Non-pigmented ciliary epithelial cell (primary cell): Measurements from ENCODE around the gene TGIF1.
"Not testable (repeated sequence)": the region's sequence is repeated elsewhere in the genome, so short reads cannot be mapped to it uniquely, and the experiment has no call there.

ENCODE experiments used
- DNase-seq: peaks from one replicate; pipeline ENCODE4 v3.0.0-alpha.2; 2010; ENCODE audit warnings: low read depth

TGIF1 gene

DNA sequence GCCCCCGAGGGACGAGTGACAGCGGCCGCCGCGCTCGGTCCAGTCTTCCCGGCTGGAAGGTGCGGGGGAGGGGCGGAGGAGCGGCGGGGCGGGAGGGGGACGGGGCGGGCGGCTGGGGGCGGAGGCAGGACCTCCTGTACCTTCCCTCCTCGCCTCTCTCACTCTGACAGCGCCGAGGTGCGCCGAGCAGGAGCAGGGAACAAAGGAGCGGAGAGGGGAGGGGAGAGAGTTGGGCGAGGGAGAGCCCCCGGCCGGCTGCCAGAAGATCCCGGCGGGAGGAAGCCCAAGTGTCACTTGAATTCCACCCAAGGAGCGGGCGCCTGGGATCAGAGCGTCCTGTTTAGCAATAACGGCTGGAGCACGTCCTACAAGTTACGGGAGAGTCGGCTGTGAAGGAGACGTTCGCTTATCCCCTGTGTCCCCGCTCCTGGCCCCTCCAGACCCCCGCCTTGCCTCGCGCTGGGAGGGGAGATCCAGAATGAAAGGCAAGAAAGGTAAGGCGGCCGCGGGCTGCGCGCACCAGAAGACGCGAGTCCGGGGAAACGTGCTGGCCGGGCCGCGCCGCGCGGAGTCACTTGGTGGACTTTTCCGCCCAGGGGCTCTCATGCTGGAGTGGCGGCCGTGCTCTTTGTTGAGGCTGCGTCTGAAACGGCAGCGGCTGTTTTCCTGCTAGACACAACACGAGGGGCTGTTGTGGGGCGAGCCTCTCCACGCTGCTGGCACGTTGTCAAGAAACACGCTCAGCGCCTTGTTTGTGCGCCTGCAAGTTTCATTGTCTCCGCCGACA is at the start of gene TGIF1:
TGIF1 (plus strand) TSS at position 161 of the 787 bp plus-strand sequence; CDS start at position 479, 318 bp downstream.
- DNase-seq = no peak

DNA sequence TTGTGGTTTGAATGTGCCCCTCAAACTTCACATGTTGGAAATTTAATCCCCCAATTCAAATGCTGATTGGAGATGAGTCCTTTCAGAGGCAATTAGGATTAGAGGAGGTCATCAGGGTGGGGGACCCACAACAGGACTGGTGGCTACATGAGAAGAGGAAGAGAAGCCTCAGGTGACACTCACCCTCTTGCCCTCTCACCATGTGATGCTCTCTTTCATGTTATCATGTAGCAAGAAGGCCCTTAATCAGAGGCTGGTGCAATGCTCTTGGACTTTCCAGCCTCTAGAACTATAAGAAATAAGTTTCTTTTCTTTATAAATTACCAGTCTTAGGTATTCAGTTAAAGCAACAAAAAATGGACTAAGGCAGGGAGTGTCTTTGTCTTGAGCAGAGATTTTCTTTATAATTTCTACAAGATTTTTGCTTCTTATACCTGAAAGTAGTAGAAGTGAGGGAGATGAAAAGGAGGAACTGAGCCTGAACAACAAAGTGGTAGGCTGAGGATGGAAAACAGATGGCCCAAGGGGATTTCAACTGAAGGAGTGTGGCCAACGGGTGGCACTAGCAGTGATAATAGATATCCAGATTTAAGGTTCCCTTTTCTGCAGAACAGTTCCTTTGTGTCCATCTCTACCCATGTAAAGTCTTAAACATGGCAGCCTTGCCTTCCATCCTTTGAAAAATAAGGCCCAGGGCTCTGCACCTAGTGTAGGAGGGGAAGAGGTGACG is 49.2 kb upstream of the TGIF1 start:
- DNase-seq = no peak

DNA sequence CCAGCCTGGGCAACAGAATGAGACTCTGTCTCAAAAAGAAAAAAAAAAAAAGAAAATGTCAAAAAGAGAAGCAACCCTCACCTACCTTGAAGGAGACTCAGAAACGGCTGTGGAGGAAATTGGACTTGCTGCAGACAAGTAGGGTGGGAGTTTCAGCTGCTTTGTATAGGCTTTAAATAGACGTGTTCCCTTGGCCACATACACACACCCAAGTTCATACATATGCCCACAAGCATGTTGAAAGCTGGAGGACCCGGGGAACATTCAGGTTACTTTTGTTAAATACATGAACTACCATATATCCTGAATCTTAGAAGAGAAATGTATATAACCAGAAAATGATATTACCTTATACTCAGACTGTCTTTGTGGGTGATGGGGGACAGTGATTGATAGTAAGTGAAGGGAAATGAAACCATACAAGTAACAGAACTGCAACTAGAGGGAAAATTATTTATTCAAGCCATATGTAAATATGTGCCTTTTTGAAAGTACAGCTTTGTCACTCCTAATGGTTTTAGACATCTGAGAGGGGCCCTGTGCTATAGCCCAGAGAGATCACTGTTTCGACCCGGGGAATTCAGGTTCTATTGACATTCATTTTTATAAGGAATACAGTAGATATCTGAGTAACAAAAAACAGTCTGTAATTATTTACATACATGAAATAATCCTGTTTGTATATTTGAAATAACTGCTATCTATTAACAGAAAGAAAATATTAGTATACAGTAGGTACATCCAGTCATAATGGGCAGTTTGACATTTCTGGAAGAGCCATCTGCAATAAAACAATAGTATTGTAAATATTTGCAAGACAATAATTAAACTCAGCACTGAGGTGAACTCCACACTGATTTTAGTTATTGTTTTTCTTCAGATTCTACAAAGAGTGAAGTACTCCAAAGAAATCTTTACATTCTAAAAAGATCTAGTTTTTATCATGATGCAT is 48.0 kb upstream of the TGIF1 start:
- DNase-seq = no peak

DNA sequence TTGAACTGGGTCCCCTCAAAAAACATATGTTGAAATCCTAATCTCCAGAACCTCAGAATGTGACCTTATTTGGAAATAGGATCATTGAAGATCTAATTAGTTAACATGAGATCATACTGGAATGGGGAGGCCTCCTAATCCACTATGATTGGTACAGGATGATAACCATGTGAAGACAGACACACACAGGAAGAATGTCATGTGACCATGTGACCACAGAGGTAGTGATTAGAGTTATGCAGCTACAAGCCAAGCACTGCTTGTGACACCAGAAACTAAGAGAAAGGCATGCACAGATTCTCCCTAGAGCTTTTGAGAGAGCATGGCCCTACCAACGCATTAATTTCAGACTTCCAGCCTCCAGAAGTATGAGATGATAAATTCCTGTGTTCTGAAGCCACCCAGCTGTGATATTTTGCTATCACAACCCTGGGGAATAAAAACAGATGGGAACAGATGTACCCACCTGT is 47.0 kb upstream of the TGIF1 start:
- DNase-seq = no peak

DNA sequence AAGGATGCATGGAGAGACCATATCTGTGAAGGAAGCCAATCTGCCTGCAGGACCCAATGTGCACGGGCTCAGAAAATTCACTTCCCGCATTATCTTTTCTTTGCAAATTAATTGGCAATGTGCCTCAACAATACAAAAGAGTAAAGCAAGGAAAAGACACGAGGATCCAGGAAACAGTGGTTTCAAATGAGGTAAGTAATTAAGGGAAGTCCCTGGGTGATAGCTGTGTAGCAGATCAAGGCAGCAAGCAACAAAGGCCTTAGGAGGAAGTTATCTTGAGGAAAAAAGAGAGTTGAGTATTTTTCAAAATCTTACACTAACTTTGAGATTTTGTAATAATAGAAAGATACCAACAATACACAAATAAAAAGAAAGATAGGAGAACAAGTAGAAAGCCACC is 44.3 kb upstream of the TGIF1 start:
- DNase-seq = no peak

DNA sequence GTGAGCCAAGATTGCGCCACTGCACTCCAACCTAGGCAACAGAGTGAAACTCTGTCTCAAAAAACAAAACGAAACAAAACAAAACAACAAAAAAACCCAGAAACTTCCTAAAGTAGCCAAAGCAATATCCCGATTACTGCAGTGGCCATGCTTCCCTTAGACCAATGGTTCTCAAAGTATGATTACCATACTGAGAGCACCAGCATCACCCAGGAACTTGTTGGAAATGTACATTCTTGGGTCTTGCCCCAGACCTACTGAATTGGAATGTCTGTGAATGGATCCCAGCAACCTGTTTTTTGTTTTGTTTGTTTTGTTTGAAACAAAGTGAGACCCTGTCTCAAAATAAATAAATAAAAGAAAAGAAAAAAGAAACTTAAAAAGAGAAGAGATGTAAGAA is 41.9 kb upstream of the TGIF1 start:
- no peak for DNase-seq

DNA sequence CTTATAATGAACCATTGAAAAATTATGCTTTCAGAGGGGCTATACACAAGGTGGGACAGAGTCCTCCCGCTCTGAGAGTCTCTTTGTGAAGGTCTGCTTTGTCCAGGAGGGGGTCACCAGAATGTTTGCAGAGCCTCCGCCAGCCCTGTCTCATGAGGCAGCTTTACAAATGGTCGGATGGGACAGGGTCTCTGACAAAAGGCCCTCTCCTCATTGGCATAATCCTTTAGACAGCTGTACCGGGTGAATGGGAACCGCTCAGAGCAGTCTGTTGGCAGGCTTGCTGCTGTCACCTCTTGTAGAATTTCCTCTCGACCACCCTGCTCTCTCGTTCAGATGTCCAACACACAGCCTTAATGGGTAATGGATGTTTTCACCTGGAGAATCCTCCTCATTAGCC is 40.2 kb upstream of the TGIF1 start:
- no peak for DNase-seq

DNA sequence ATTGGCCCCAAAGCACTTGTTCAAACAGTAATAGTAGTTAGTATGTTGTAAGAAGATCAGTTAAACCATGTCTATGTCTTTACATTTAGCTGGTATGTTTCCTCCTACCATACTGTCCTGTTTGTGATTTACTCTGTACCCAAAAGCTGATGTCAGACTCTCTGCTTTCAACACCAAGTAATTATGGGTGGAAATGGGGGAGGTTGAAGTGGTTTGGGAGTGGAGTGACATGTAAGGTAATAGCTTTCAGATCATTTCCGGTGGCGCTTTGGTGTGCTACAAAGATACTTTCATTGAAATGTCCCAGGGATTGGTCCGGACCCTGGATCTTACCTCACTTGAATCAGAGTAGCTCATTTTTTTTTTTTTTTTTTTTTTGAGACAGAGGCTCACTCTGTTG is 39.7 kb upstream of the TGIF1 start:
- no peak for DNase-seq

DNA sequence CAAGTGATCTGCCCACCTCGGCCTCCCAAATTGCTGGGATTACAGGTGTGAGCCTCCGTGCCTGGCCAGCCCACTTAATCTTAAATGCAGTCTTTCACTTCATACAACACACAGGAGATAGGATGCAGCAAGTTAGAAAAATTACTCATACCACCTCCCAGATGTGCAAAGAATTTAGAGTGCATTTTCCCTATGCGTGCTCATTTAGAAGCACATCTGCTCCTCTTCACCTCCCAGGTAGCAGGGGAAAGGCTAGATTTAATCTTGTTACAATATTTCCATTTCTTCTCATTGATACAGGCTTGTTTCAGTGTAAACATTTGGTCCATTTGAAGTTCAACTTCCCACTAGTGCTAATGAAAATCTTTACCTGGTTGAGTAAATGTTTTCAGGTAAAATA is 39.1 kb upstream of the TGIF1 start:
- DNase-seq = not testable (repeated sequence)

DNA sequence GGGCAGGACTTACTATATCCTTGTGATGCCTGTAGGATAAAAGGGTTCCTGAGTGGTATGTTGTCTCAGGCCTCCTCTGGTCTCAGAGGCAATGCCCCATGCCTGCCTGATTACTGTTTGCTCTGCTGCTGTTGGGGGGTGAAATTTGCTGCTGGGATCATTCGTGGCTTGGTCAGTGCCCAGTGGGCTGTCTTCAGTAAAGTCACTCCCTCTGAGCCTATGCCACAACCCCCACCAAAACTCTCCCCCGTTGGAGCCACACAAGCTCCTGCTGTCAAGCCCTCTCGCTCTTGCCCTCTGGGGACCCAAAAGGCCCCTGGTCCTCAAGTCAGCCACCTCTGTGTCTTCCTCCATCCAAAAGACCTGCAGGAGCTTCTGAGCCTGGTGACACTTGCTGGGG is 38.6 kb upstream of the TGIF1 start:
- no peak for DNase-seq

DNA sequence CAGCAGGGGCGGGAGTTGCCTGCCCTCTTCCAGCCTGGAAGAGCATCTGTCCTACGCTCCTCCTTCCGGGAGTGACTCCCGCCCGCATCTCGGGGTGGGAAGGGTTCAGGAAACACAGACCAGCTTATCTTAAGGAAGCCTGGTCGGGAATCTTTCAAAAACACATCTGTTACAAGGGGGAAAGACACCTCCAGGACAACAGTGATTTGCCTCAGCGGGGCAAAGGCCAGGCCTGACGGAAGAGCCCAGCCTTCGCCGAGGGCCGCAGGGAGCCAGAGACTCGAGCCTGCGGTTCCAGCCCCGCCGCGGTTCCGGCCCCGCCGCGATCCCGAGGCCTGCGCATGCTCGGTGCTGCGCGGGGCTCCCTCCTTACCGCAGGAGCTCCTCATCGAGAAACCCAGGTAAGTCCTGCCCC is 38.1 kb upstream of the TGIF1 start:
- no peak for DNase-seq

DNA sequence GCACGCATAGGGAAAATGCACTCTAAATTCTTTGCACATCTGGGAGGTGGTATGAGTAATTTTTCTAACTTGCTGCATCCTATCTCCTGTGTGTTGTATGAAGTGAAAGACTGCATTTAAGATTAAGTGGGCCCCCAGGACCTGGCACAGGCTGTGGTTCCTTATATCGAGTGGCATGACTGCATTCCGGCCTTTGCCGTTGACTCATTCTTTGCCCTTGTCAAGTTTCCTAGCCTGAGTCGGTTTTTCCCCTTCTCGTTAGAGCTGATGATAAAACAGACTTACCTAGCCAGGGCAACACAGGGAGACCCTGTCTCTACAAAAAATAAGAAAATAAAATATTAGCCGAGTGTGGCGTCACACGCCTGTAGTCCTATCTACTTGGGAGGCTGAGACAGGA is 37.4 kb upstream of the TGIF1 start:
- not testable (repeated sequence) for DNase-seq

DNA sequence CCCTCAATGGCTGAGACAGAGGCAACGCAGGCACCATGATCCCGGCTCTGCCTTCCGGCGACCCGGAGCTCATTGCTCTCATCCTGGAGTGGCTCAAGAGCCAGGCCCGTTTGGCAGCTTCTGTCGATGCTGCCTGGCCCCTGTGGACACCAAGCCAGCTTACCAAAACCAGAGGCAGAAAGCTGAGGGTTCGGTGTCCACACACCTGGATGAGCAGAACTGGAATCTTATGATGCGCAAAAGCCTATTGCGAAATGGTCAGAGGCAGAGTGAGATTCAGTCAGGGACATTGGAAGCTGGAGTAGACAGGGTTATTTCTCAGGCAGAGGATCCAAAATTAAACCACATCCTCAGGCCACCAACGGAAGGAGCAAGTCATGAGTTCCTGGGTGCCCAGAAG is 34.9 kb upstream of the TGIF1 start:
- no peak for DNase-seq

DNA sequence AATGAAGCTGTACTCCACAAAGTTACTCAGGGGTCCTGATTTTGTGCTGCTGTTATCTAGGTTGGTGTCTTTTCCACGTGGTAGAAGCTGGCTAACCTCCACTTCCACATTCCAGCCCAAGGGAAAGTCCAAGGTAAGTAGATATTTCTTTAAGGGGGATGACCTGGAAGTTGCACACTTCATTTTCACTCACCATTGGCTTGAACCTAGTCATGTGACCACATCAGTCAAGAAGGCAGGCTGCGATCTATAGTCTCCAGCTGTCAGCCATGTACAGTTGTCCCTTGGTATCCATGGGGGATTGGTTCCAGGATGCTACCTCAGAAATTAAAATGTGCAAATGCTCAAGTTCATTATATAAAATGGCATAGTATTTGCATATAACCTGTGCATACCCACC is 31.9 kb upstream of the TGIF1 start:
- no peak for DNase-seq

DNA sequence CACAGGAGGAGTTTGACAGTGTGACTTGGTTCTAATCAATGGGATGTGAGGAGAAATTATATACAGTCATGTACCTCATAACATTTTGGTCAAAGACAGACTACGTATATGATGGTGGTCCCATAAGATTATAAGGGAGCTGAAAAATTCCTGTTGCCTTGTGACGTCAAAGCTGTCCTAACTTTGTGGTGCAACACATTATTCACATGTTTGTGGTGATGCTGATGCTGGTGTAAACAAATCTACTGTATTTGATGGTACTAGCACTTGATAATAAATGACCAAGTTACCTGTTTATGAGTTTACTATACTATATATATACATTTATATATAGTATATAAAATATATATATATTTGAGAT is 29.1 kb upstream of the TGIF1 start:
- no peak for DNase-seq

DNA sequence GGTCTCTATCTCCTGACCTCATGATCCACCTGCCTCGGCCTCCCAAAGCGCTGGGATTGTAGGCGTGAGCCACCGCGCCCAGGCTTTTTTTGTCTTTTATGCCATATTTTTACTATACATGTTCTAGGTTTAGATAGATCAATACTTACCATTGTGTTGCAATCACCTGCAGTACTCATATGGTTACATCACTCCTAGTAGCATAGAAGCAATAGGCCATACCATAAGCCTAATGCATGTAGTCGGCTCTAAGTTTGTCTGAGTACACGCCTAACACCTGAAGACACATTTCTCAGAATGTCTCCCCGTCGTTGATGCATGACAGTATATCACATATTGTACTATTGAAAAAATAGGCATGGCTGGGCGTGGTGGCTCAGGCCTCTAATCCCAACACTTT is 27.1 kb upstream of the TGIF1 start:
- DNase-seq = no peak

DNA sequence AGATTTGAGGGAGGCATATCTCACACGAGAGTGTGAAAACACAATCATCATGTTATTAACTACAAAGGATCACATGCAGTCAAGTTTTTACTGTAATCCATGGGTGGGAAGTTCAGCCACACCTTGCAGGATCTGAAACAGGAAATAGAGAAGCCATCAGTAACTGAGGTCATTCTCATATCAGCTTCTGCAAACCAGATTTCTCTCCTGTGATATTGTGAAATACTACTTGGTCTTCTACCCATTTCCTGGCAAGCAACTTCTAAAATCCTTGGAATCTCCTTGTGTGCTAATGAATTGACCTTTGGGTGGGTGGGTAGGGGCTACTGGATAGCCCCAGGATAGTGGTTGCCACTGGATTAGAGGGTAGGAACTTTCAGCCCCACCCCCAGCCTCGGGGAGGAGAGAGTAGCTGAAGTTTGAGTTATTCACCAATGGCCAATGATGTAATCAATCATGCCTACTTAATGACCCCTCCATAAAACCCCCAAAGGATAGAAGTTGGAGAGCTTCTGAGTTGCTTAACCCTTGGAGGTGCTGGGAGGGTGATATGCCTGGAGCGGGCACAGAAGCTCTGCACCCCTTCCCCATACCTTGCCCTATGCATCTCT is 25.6 kb upstream of the TGIF1 start:
- DNase-seq = no peak

DNA sequence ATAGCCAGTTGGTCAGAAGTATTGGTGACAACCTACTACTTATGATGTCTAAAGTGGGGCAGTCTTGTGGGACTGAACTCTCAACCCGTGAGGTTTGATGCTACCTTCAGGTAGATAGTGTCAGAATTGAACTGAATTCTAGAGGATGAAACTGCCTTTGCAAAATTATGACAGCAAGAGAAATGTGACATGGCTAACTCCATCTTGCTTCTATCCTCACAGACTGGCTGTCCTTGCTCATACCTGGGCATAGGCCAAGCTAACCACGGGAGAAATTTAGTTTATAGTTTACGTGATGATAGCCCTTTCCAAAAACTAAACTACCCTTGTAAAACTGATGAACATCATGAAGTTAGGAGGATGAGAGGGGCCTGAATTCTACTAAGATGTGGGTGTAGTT is 24.9 kb upstream of the TGIF1 start:
- DNase-seq = no peak

DNA sequence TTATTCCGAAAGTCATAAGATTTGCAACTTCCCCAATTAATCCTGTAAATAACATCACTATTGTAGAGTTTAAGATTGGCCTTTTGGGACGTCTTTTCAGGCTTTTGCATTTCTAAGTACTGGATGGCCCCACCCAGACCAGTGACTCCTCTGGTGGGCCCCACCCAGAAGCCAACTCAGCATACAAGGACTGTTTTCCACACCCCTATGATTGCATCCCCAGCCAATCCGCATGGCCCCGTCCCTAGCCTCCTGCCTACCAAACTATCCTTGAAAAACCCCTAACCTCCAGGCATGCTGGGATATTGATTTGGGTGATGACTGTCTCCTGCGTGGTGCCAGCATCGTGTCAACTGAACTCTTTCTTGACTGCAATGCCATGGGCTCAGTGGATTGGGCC is 24.5 kb upstream of the TGIF1 start:
- DNase-seq = no peak

DNA sequence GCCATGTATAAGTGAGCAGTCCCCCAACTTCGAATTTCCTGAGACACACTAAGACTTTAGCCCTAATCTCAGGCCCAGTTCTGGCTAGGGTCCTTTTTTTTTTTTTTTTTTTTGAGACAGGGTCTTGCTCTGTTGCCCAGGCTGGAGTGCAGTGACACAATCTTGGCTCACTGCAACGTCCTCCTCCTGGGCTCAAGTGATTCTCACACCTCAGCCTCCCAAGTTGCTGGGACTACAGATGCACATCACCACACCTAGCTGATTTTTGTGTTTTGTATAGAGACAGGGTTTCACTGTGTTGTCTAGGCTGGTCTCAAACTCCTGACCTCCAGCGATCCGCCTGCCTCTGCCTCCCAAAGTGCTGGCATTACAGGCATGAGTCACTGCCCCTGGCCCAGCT is 23.9 kb upstream of the TGIF1 start:
- DNase-seq = no peak

DNA sequence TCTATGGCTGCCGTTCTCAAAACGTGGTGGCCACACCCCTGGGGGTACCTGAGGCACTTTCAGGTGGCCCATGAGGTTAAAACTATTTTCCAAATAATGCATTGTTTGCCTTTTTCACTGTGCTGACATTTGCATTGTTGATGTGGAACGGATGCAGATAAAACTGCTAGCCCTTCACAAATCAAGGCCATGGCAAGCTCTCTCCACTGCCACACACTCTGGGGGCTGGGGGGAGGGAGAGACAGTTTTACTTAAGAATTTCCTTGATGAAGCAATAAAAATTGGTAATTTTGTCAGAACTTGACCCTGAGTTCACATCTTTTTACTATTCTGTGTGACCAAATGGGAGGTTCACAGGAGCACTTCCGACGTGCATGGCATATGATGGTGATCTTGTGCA is 22.0 kb upstream of the TGIF1 start:
- DNase-seq = no peak

DNA sequence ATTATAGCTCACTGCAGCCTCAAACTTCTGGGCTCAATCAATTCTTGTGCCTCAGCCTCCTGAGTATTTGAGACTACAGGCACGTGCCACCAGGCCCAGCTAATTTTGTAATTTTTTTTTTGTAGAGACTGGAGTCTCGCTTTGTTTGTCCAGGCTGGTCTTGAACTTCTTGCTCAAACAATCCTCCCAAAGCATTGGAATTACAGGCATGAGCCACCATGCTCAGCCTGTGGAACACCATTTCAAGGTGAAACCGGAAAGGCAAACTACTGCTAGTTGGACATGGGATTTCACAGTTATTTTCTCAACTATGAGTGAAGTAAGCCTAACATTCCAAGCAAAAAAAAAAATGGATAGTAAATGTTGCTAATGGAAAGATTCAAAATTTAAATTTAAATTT is 20.9 kb upstream of the TGIF1 start:
- DNase-seq = no peak
